ENCODE data around the gene CLDN18. TPM values are rescaled to one million over a fixed set of nuclear protein-coding genes. Genes with fewer than 3 reads are reported as not detected.
A peak's percentile ranks its signal among the peaks of the same experiment; 100 is the strongest.

The CLDN18 gene
- total RNA-seq, 1 experiment from 2014 or later, result 0.17 TPM

DNA sequence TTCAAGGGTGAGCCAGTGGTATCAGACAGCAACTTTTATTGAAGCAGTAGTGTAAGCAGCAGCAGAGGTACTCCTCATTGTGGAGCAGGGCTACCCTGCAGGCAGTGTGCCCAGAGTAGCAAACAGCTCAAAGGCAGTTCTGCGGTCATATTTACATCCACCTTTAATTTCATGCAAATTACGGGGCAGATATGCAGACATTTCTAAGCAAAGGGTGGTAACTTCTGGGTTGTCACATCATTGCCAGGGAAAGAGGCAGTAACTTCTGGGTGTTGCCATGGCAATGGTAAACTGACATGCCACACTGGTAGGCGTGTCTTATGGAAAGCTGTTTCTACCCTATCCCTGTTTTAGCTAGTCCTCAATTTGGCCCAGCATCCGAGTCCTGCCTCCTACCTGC is 46.5 kb upstream of the CLDN18 start:
- peaks cover 16% of the 10 kb centered on the region for H3K27me3 ChIP-seq (ENCODE audit: insufficient read depth, low read length)
- POLR2A ChIA-PET, result no interaction called here
- TF ChIP-seq CEBPB (IDR thresholded peaks at IDR 0.05; ENCODE audit: low read depth) (no peak), SIN3A (IDR thresholded peaks at IDR 0.05; ENCODE audit: low read depth) (no peak), CBX3 (IDR thresholded peaks at IDR 0.05; ENCODE audit: low read depth) (no peak), RAD21 (IDR thresholded peaks at IDR 0.05; ENCODE audit: low read depth) (no peak), MAX (IDR thresholded peaks at IDR 0.05) (no peak), EZH2 (IDR thresholded peaks at IDR 0.05) (no peak)
- H4K20me1 ChIP-seq (ENCODE audit: insufficient read depth), result no peaks in the 10 kb centered on the region
- intact Hi-C loops (cut with micrococcal nuclease), result no loop called here
- no peaks in the 10 kb centered on the region for H3K36me3 ChIP-seq (ENCODE audit: control insufficient read depth in 1 of 2, insufficient read depth in 2 of 2, low read length in 2 of 2)
- H3K4me2 ChIP-seq (ENCODE audit: low read length), result no peak overlapping the region
- H3K9me2 ChIP-seq (ENCODE audit: insufficient read depth), result no peaks in the 10 kb centered on the region
- H3K4me1 ChIP-seq (ENCODE audit: control insufficient read depth in 1 of 2, insufficient read depth in 2 of 2, low read length in 2 of 2), result no peaks in the 10 kb centered on the region
- no peak overlapping the region for H3K9ac ChIP-seq (ENCODE audit: low read length)
- H3K27ac ChIP-seq (ENCODE audit: low read depth, low read length), result no peak overlapping the region
- H2AFZ ChIP-seq (ENCODE audit: low read depth, low read length, poor library complexity, severe bottlenecking), result no peak overlapping the region
- DNase-seq (ENCODE audit: low read depth, low spot score), result no peak
- no peaks in the 10 kb centered on the region for H3K9me3 ChIP-seq (ENCODE audit: control insufficient read depth in 1 of 2, insufficient read depth in 1 of 2, low read depth in 1 of 2, low read length in 2 of 2)
- H3K79me2 ChIP-seq (ENCODE audit: insufficient read depth, low read length), result no peaks in the 10 kb centered on the region
- CTCF ChIA-PET, result no interaction called here
- no TSS peak for BruUV-seq (replicated peaks)
- H3K4me3 ChIP-seq (replicated peaks in 1 of 2; ENCODE audit: low read depth in 1 of 2, low read length in 2 of 2), result no peak overlapping the region
- no peak for ATAC-seq
- RAD21 ChIA-PET (ENCODE audit: low non-redundant PET in 1 of 2, low total read pairs in 2 of 2, uncharacterized antibody in 2 of 2, unreplicated experiment in 2 of 2), result no interaction called here

- intact Hi-C loops (cut with micrococcal nuclease), result loop anchor here (1.0 to 10.0 kb wide), 4 partner anchors 81 to 1896 kb away; no protein-coding TSS in a partner anchor
- no peaks in the 10 kb centered on the region for H3K79me2 ChIP-seq (ENCODE audit: insufficient read depth, low read length)
- H3K9me3 ChIP-seq (ENCODE audit: control insufficient read depth in 1 of 2, insufficient read depth in 1 of 2, low read depth in 1 of 2, low read length in 2 of 2), result no peaks in the 10 kb centered on the region
- DNase-seq (ENCODE audit: low read depth, low spot score), result peak; percentile 65
- peak overlapping the region; percentile 92 for H2AFZ ChIP-seq (ENCODE audit: low read depth, low read length, poor library complexity, severe bottlenecking)
- H3K9ac ChIP-seq (ENCODE audit: low read length), result no peak overlapping the region
- ChIA-PET CTCF (interaction anchor here (0.8 to 1.8 kb wide), 11 partner anchors 10 to 939 kb away, joined by 3 to 7 read pairs (median 4); no protein-coding TSS in a partner anchor), POLR2A (interaction anchor here (1.0 kb wide), 1 partner anchor 11 kb away, joined by 3 read pairs; no protein-coding TSS in a partner anchor), RAD21 (ENCODE audit: low non-redundant PET in 1 of 2, low total read pairs in 2 of 2, uncharacterized antibody in 2 of 2, unreplicated experiment in 2 of 2) (no interaction called here)
- H3K9me2 ChIP-seq (ENCODE audit: insufficient read depth), result no peaks in the 10 kb centered on the region
- no TSS peak for BruUV-seq (replicated peaks)
- peak overlapping the region; percentile 67 for H3K4me2 ChIP-seq (ENCODE audit: low read length)
- H3K4me3 ChIP-seq (replicated peaks in 1 of 2; ENCODE audit: low read depth in 1 of 2, low read length in 2 of 2), result peak overlapping the region in 1 of 2 experiments; percentile 36; a peak in 2 of 4 replicates
- H3K27me3 ChIP-seq (ENCODE audit: insufficient read depth, low read length), result no peaks in the 10 kb centered on the region; the same call in 1 of the 2 replicates
- peaks cover 3 to 4% of the 10 kb centered on the region in 2 experiments; a peak in 2 of 4 replicates for H3K4me1 ChIP-seq (ENCODE audit: control insufficient read depth in 1 of 2, insufficient read depth in 2 of 2, low read length in 2 of 2)
- no peaks in the 10 kb centered on the region for H4K20me1 ChIP-seq (ENCODE audit: insufficient read depth)
- ATAC-seq, result peak; percentile 99
- H3K27ac ChIP-seq (ENCODE audit: low read depth, low read length), result no peak overlapping the region
- H3K36me3 ChIP-seq (ENCODE audit: control insufficient read depth in 1 of 2, insufficient read depth in 2 of 2, low read length in 2 of 2), result no peaks in the 10 kb centered on the region
- TF ChIP-seq CEBPB (IDR thresholded peaks at IDR 0.05; ENCODE audit: low read depth) (no peak), ZBTB33 (IDR thresholded peaks at IDR 0.05; ENCODE audit: extremely low read depth, insufficient replicate concordance, low read length) (no peak), ELF1 (IDR thresholded peaks at IDR 0.05; ENCODE audit: borderline replicate concordance, low read depth) (no peak), RAD21 (IDR thresholded peaks at IDR 0.05; ENCODE audit: low read depth) (peak; percentile 84), EZH2phosphoT487 (IDR thresholded peaks at IDR 0.05; ENCODE audit: borderline replicate concordance) (no peak), EGR1 (IDR thresholded peaks at IDR 0.05; ENCODE audit: low read depth) (no peak), EZH2 (IDR thresholded peaks at IDR 0.05) (no peak), CBX3 (IDR thresholded peaks at IDR 0.05; ENCODE audit: low read depth) (no peak), MAX (IDR thresholded peaks at IDR 0.05) (no peak), ZNF274 (IDR thresholded peaks at IDR 0.05; ENCODE audit: low read depth, low read length) (no peak), SP1 (IDR thresholded peaks at IDR 0.05; ENCODE audit: low read depth) (no peak)
- TF ChIP-seq, protein P1, sequence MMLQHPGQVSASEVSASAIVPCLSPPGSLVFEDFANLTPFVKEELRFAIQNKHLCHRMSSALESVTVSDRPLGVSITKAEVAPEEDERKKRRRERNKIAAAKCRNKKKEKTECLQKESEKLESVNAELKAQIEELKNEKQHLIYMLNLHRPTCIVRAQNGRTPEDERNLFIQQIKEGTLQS (IDR thresholded peaks at IDR 0.05), result no peak
These were observed 38.8 kb upstream of the CLDN18 start for GRCh38 chr3:137970914-137971831.

Data from HCT116 (cell line).